ENCODE measurements around the gene CDK18.

Gene CDK18

DNA sequence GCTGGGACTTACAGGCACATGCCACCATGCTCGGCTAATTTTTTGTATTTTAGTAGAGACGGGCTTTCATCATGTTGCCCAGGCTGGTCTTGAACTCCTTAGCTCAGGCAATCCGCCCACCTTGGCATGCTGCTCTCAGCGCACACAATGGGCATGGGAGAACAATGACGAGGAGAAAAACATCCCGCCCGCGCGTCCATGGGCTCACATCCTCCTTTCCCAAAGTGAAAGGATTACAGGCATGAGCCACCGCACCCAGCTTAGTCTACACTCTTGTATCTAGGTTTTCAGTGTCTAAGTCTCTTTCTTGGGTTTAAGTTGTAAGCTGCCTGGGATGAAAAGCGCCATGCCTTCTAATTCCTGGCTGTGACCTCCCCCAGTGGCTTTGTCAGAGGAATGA is 37.9 kb downstream of the CDK18 start:
- DNase-seq, result no peak

DNA sequence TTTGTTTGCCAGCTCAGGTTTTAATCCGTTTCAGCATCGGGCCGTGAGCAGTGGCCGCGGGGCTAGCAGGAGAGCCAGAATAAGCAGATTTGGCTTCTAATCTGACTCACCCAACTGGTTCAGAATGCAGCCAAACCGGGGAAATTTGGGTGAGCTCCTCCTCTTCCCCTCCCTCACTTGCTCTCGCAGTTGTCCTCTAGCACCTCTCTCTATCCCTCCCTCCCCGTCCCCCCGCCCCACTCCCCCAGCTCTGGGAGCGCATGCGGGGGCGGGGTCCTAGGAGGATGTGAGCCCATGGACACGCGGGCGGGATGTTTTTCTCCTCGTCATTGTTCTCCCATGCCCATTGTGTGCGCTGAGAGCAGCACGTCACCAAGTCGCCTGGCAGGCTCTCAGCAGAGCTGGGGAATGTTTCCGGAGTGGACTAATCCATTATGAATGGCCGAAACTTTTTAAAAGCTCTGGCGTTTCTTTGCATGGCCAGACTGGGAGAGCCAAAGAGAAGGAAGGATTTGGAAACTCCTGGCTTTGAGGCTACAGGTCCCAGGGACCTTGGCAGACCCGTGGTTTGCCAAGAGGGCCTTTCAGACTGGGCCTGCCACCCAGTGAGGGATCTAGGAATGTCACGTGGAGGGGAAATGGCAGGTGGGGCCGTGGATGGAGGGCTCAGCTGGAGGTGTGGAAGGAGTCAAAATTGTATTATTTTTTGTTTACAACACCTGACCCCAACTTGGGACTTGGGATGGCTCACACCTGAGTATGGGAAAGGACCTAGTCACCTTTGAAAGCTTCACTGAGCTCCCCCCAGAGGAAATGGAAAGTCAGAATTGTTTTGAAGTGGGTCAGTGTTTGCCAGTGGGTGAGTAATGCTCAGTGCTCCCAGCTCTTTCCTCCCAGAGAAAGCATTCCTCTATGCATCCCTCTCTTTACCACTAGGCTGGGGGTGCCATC is 39.2 kb downstream of the CDK18 start:
- DNase-seq, result no peak

DNA sequence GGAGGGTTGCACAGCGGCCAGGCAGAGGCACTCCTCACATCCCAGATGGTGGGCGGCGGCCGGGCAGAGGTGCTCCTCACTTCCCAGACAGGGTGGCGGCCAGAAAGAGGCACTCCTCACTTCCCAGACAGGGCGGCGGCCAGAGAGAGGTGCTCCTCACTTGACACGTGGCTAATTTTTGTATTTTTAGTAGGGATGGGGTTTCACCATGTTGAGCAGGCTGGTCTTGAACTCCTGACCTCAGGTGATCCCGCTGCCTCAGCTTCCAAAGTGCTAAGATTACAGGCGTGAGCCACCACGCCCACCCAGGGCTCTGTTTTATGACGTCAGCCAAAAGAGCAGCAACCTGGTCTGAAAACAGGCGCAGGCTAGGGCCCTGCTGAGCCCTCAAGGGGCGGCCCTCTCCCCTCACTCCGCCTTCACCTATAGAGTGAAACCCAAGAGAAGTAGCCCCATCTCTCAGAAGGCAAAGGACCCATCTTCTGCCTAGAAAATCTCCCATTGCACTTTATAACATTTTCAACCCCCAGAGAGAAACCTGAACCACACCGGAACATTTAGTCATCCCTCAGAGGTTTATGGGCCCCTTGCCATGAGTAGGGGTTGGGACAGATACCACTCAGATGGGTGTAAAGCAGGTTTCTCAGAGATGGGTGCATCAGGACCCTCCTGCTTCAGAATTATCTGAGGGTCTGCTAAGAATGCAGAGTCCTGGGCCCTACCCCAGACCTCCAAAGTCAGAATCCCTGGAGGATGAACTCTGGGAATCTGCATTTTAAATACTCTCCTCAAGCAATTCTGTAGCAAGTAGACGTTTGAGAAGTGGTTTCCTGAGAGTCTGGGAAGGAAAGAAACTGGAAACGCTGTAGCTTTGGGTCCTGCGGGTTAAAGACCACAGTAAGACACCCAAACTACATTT is 40.8 kb downstream of the CDK18 start:
- DNase-seq, result no peak

DNA sequence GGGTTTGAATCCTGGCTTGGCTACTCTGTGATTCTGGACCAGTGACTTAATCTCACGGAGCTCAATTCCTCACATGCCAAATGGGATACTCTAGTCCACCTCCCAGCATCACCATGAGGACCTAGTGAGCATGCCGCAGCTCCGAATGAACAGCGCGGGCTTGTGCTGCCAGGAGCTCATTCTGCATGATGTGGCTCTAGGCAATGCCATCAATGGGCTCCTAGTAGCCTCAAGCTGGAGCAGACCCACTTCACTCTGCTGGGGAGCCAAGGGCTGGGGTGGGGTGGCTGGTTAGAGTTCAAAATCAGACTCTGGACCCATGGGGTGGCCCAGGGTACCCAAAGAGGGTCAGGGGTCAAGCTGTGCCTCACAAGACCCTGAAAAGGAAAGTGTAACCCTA is 41.5 kb downstream of the CDK18 start:
- no peak for DNase-seq

DNA sequence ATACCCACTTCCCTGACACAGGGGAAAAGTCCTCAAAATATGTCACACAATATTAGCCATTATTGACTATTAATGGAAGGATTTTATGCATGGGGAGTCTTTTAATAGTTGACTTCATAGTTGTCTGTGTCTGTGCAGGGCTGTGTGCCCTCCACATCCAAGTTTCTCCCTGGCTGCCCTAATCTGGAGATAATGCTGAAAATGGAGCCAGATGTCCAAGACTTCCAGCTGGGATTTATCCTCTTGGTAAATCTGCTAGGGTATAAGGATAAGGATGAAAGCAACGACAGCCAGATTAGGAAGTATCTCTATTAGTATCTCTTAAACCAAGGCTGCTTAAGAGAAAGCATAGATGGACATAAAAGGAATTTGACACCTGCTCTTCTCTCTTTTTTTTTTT is 42.1 kb downstream of the CDK18 start:
- no peak for DNase-seq

DNA sequence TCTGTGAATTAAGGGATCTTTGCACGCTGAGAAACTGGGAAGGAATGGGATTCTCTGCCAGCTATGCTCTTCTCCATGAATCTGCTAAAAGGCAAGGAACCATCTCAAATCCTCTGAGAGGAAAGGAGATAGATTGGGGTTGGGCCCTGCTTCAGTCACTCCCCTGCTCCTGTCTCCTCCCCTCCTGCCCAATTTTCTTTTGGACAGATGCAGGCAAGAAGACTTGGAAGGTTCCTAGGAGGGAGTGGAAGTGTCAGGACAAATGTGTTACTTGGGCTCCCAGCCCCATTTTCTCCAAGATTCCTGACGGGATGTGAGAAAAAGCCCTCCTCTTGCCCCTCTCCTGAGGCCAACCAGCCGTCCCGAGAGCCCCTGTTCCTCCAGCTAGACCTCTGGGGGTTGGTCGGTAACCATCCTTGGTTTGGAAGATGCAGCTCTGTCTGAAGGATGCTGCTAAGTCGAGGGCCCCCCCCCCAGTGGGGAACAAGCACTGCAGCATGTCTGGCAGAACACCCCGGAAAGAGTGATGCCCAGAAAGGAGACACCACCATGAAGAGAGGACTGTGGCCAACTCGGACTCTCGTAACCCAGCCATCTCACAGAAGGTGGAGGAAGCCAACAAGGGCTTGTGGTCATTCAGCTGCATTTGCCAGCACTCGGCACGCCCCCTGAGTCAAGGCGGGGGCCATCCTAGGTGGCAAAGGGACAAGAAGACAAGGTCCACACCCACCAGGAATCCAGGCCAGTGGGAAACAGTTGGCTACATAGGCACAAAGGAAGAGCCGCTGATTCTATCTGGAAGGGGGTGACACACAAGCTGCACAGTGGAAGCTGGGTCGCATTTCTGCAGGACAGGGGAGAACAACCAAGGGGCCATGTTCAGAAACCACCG is 43.7 kb downstream of the CDK18 start:
- no peak for DNase-seq

DNA sequence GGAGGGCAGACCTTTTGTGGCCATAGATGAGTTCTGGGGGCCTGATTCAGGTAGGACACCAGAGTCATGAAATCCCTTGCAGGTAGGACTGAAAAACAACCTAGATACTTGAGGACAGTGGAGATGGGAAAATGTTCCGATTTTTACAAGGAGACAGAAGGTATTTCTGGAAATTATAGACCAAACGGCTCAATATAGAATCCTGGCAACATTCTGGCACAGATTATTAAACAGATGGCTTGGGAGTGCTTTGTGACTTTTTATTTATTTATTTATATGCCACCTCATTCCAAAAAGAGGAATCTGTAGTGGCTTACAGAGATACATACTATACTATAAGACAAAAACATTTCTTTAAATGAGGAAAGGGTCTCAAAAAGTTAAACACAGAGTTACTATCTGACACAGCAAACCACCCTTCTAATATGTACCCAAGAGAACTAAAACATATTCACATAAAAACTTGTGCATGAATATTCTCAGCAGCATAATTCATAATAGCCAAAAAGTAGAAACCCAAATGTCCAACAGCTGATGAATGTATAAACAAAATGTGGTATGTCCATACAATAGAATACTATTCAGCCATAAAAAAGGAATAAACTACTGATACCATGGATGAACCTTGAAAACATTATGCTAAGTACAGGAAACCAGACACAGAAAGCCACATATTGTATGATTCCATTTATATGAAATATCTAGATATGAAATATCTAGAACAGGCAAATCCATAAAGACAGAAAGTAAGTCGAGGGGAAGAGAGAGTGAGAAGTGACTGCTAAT is 49.8 kb downstream of the CDK18 start:
- DNase-seq, result no peak

DNA sequence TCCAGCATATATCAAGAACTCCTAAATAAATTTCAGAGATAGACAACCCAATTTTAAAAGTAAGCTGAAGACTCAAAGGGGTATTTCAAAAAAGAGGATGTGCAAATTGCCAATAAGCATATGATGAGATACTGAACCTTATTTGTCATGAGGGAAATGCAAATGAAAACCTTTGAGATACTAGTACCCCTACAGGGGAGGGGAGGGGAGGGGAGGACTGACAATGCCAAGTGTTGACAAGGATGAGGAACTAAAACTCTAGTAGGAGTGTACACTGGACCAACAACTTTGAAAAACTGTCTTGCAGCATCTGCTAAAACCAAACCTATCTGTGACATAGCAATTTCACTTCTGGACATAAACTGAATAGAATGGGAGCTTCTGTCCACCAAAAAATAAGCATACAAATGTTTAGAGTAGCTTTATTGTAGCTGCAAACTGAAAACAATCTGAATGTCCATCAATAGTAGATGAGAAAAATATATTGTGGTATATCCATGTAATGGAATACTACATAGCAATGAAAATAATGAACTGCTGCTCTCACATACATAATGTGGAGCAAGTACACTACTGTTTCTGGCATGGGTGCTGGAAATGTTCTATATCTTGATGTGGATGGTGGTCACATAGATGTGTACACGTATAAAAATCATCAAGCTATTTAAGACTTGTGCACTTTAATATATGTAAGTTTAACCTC is 57.2 kb downstream of the CDK18 start:
- DNase-seq, result no peak

DNA sequence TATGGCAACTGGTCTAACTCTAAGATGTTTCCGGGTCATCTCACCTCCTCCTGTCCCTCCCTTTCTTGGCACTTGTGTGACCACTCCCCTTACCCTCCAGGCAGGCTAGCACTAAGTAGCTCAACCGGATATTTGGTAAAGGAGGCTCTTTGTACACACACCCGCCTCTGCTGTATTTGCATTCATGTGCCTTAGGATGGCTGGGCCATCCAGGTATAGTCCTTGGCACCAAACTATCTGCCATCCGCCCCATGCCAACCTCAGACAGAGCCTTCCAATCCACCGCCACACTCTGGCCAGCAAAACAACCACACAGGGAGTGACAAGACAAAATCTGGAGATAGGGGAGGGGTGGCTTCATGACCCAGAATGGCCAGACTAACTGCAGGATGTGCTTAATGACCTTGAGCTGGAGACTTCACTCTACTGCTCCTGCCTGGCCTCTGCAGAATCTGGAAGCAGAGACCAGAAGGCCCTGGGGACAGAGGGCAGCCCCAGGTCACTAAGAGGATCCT is 59.5 kb downstream of the CDK18 start:
- no peak for DNase-seq

DNA sequence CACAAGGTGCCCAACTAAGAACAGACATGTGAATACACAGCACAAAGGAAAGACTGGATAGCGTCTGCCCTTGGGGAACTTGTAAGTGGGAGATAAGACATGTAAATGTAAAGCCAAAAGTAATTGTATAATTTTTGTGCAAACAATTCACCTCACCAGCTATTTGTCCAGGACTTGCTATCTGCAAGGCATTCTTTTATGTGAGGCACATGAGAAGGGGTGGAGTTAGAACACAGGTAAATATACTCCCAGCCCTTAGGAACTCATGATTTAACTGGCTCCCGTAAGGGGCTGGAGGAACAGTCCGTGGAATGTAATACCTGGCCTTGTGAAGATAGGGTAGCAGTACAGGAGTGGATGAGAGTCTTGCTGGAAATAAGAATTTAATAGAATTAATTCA is 61.3 kb downstream of the CDK18 start:
- DNase-seq, result no peak

DNA sequence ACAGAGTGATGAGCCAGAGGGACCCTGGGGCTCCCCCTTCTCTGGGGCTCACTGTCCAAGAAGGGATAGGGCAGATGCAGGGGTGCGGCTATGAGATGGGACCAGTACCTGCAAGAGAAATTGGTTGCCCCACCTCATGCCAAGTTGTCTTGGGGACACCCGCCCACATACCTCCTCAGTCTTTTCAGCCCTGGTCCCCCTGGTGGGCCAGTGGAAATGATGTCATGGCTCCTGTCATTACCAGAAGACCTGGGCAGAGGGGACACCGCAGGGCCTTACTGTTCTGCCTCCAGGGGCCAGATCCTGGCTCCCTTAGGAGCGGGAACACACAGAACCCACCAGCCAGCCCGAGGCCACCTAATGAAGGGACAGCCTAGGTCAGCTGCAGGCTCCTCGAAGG is 63.2 kb downstream of the CDK18 start:
- no peak for DNase-seq

DNA sequence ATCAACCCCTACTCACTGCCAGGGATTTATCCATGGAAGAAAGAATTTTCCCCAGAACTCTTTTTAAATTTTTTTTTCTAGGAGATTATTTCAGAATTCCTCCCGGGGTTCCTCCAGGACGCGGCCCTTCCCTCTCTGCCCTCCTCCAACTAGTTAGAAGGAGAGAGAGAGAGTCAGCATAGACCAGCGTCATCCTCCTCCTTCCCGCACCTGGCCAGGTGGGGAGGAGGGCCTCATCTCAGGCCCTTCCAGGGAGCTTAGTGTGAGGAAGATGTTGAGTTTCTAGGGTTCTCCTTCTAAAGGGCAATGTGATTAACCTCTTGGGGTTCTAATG is 63.6 kb downstream of the CDK18 start:
- DNase-seq, result no peak

DNA sequence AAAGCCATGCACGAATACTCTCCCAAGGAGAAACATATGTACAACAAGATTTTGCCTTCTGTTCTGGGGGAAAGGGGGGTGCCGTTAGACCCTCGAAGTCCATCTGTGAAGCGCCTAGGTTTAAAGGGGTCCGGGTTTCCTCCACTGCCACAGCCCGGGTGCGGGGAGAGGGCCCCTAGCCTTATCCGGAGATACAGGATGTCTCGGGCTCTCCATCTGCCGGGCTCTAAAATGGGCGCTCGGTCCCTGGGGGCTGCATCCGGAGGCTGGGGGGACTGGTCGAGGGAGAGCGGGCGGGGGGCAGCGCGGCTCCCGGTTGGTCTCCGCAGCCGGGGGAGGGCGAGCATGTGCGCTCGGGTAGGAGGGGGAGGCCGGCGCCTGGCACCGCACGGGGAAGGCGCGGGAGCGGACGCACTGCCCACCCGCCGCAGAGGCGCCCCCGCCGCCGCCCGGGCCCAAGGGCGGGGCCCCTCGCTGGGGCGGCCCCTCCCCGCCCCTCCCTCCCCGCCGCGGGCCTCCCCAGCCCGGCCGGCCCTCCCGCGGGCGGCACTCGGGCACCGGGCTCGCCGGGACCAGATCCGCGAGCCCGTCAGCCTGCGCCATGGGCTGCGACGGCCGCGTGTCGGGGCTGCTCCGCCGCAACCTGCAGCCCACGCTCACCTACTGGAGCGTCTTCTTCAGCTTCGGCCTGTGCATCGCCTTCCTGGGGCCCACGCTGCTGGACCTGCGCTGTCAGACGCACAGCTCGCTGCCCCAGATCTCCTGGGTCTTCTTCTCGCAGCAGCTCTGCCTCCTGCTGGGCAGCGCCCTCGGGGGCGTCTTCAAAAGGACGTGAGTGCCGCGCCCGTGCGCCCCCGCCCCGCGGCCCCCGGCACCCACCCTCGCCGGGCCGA is 64.2 kb downstream of the CDK18 start:
- no peak for DNase-seq

DNA sequence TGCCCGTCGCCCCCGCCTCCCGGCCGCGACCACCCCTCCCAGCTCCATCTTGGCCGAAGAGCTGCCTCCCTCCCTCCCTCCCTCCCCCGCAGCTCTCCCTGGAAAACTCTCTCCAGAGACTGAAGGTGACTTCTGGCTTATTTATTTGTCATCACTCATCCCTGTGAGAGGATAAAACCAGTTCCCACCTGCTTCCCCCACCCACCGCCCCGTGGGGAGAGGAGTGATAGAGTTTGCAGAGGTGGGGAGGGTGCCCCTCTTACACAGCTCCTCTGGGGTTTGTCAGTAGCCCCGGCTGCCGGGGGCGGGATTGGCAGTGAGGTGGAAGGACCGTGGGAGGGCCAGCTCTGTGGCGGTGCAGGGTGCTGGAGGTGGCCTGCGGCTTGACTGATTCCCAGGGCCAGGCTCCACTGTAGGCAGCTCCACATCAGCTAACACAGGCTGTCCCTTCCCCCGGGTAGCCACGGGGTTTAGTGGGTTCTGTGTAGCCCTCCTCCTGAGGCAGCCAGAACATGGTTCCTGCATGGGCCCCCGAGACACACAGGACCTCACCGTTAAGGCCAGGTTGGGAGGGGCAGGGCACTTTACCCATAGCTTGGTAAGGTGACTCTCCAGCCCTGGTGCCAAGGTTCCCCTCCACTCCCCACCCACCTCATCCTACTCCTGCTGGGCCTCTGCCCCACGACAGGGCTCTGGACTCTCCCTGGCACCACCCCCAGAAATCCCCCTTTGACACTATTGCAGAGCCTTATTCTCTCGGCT is 65.1 kb downstream of the CDK18 start:
- no peak for DNase-seq

DNA sequence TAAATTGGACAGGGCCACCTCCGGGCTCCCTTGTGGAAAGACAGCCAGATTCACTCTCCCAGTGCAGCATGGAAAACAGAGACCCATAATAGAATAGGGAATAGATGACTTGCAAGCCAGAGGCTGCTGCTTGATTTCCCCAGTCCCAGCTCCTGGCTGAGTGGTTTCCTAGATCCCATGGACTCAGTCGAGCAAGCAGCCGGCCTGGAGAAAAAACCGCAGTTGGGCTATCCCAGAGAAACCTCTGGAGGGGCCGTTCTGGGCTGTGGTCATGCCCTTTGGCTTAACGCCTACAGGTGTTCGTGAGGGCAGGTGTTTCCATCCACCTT is 65.7 kb downstream of the CDK18 start:
- DNase-seq, result no peak

DNA sequence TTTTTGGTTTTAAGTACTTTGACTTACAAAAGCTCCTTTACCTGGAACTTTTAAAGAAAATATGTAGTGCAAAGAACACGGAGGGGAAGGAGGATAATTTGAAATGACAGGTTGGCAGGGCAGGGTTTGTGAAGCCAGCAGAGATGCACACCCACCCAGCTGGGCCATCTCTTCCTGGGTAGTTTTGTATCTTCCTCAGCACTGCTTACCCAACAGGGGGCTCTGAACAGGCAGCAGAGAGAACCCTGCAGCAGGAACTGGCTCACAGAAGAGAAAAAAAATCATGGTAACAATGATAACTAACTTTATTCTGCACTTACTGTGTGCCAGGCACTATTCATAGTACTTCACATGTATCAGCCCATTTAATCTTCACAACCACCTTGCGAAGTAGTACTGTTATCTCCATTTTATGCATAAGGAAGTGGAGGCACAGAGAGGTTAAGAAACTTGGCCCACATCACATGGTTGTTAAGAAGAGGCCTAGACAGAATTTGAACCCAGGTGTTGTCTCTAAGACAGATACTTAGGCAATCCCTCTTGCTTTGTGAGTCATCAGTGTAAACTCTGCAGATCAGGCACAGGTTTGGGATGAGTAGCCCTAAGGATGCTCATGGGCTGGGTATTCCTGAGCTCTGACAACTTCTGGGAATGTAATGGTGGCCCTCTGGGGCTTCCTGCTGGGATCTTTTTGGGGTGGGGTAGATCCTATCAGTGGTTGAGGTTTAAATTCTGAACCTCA is 66.5 kb downstream of the CDK18 start:
- no peak for DNase-seq

DNA sequence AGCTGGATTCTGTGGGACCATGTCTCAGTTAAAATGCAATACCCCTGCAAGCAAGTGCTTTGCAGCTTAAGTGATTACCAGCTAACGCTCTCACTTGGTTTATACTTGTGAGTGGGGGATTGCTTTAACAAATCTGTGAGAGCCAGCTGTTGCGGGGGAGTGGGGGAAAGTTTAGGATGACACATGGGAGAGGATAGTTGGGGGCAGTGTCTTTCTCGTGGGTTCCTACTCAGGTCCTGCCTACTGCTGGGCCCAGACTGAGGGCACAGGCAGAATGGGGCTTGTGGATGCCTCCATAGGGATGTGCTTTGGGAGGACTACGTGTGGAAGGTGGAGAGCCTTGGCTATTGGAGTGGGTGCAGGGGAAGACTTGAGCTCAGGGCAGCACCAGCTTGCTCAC is 67.3 kb downstream of the CDK18 start:
- no peak for DNase-seq

DNA sequence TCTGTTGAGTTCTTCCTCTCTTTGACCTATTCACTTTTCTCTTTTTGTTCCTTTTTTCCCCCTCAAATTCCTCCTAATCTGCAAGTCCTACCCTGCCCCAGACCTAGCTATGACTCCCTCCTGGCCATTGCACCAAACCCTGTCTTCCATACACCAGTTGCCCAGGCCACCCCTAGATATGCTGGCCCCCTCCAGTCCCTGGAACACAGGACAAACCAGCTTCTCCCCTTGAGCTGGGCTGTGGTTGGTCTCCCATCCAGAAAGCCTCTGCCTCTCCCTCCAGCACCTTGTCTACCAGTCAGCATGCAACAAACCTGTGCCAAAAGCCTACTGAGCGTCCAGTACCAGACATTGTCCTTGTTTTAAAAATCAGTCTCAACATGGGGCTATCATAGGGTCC is 68.0 kb downstream of the CDK18 start:
- DNase-seq, result no peak

Data from SW 1271 (cell line).